ENCODE data around the gene PPP3CA. TPM values are rescaled to one million over a fixed set of nuclear protein-coding genes. Genes with fewer than 3 reads are reported as not detected.
"Not testable (repeated sequence)": the region's sequence is repeated elsewhere in the genome, so short reads cannot be mapped to it uniquely, and the experiment has no call there.

Gene PPP3CA
- total RNA-seq, 1 donor from 2014 or later, result 16.7 TPM

DNA sequence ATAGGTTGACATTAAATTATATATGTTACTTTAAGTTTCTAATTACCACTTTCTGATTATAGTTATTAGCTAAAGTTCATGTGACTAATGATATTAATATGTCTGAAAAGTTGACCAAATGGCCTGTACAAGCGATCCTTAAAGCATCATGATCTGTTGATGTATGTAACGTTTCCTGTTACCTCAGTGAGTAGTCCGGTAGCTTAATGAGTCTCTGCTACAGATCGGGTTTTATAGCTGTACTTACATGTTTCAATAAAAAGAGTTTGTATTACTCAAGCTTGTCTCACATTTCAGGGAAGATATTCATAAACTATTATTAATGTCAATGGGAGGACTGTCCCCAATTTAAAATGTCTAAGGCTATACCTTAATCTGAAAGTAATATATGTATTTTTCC is 246.3 kb downstream of the PPP3CA start:
- Histone ChIP-seq H3K4me3 (no peak overlapping the region), H3K27ac (replicated peaks) (no peak overlapping the region), H3K36me3 (no peaks in the 10 kb centered on the region), H3K27me3 (ENCODE audit: low read depth) (no peaks in the 10 kb centered on the region), H3K9me3 (replicated peaks) (no peaks in the 10 kb centered on the region), H3K4me1 (peaks cover 33% of the 10 kb centered on the region)
- TF ChIP-seq, protein P1, sequence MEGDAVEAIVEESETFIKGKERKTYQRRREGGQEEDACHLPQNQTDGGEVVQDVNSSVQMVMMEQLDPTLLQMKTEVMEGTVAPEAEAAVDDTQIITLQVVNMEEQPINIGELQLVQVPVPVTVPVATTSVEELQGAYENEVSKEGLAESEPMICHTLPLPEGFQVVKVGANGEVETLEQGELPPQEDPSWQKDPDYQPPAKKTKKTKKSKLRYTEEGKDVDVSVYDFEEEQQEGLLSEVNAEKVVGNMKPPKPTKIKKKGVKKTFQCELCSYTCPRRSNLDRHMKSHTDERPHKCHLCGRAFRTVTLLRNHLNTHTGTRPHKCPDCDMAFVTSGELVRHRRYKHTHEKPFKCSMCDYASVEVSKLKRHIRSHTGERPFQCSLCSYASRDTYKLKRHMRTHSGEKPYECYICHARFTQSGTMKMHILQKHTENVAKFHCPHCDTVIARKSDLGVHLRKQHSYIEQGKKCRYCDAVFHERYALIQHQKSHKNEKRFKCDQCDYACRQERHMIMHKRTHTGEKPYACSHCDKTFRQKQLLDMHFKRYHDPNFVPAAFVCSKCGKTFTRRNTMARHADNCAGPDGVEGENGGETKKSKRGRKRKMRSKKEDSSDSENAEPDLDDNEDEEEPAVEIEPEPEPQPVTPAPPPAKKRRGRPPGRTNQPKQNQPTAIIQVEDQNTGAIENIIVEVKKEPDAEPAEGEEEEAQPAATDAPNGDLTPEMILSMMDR (IDR thresholded peaks at IDR 0.05; ENCODE audit: borderline replicate concordance), result no peak
- no peak for DNase-seq
- intact Hi-C loops (cut with micrococcal nuclease), result no loop called here

DNA sequence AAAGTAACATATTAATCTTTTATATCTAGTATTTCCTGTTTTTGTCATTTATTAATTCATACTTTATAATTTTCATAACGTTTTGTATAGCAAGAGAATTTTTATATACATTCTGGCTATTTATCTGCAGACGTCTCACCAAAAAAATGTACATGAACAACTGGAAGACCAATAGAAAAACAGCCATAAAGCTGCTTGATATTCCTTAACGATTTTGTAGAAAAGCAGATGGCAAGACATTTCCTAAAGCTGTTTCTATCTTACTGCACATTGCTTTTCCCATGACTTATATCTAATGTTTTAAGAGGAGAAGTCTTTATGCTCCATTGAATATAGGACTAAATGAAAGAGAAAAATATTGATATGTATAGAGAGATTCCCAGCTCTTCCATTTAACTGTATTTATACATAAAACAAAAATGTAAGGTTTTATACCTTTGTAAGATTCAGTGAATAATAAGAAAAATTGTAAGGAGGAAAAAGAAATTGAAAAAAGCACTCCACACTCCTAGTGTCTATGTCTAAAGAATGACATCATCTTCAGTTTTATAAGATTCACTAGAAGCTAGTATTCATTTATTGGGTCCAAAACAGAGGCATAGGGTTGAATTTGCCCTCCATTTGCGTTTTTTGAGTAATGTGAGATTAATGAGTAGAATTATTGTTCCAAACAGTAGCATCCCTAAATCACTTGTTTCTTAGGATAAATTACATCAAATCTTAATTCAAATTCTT is 248.5 kb downstream of the PPP3CA start:
- DNase-seq, result no peak
- no peaks in the 10 kb centered on the region for H3K36me3 ChIP-seq
- H3K4me3 ChIP-seq, result no peak overlapping the region
- no peaks in the 10 kb centered on the region for H3K27me3 ChIP-seq (ENCODE audit: low read depth)
- TF ChIP-seq, protein P1 (IDR thresholded peaks at IDR 0.05; ENCODE audit: borderline replicate concordance), result no peak
- no peaks in the 10 kb centered on the region for H3K9me3 ChIP-seq (replicated peaks)
- intact Hi-C loops (cut with micrococcal nuclease), result no loop called here
- no peak overlapping the region for H3K27ac ChIP-seq (replicated peaks)
- H3K4me1 ChIP-seq, result peaks cover 22% of the 10 kb centered on the region

DNA sequence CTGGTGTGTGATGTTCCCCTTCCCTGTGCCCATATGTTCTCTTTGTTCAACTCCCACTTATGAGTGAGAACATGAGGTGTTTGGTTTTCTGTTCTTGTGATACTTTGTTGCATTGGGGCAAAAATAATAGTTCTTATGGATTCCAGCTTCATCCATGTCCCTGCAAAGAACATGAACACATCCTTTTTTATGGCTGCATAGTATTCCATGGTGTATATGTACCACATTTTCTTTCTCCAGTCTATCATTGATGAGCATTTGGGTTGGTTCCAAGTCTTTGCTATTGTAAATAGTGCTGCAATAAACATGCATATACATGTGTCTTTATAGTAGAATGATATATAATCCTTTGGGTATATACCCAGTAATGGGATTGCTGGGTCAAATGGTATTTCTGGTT is 254.7 kb downstream of the PPP3CA start:
- H3K4me3 ChIP-seq; H3K27me3 ChIP-seq (ENCODE audit: low read depth); H3K4me1 ChIP-seq; H3K27ac ChIP-seq (replicated peaks); DNase-seq; H3K9me3 ChIP-seq (replicated peaks); intact Hi-C loops (cut with micrococcal nuclease): not testable (repeated sequence)
- H3K36me3 ChIP-seq, result peaks cover 15% of the 10 kb centered on the region

DNA sequence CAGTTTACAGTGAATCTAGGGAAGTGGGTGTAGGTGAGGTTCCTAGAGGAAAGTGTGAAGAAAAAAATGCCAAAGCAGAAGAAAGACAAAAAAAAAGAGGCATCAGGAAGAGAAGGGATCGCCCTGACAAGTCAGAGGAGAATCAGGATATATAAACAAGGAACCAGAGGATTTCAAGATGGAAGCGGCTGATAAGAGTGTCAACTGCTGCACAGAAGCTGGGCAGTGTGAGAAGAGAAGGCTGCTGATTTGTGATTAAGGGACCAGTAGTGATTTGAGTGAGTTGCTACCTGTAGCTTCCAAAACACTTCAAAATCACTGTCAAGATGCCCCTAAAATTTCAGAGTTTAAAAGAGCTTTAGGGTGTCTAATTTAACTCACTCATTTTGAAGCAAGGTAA is 258.2 kb downstream of the PPP3CA start:
- no peak for DNase-seq
- H3K4me1 ChIP-seq, result no peaks in the 10 kb centered on the region
- intact Hi-C loops (cut with micrococcal nuclease), result no loop called here
- H3K4me3 ChIP-seq, result no peak overlapping the region
- H3K36me3 ChIP-seq, result peaks cover 15% of the 10 kb centered on the region
- TF ChIP-seq, protein P1 (IDR thresholded peaks at IDR 0.05; ENCODE audit: borderline replicate concordance), result no peak
- no peaks in the 10 kb centered on the region for H3K27me3 ChIP-seq (ENCODE audit: low read depth)
- no peak overlapping the region for H3K27ac ChIP-seq (replicated peaks)
- no peaks in the 10 kb centered on the region for H3K9me3 ChIP-seq (replicated peaks)

DNA sequence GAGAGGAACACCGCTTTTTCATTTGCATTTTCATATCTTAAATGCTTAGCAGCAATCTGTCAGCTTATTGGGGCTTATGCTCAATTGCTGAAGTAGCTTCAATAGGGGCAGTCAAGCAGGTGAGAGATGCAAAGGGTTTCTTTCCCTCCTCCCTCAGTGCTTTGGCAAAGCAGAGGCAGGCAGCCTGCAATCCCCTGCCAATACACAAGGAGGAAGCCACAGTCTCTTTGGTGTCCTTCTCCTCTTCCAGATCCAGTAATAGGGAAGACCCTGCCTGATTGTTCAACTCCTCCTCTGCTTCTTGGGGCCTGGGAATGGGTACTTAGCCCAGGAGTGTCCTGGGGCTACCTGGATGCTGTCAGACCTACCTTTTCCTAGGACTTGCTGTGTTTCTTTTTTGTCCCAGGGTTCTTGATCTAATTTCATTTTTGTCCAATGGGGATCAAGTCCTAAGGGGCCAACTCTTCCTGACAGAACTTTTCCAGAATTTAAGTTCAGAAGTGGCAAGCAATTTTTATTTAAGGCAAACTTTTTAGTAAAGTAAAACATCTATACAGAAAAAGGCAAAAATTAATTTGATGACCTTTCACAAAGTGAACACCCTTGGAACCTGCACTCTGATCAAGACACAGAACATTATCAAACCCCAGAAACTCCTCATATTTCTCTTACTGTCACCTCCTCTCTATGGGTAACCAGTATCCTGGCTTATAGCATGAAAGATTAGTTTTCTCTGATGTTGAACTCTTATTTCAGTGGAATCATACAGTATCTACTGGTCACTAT is 260.3 kb downstream of the PPP3CA start:
- Histone ChIP-seq H3K36me3 (peaks cover 3% of the 10 kb centered on the region), H3K4me1 (no peaks in the 10 kb centered on the region), H3K9me3 (replicated peaks) (no peaks in the 10 kb centered on the region), H3K4me3 (no peak overlapping the region), H3K27ac (replicated peaks) (no peak overlapping the region), H3K27me3 (ENCODE audit: low read depth) (no peaks in the 10 kb centered on the region)
- intact Hi-C loops (cut with micrococcal nuclease), result no loop called here
- TF ChIP-seq, protein P1 (IDR thresholded peaks at IDR 0.05; ENCODE audit: borderline replicate concordance), result no peak
- no peak for DNase-seq

DNA sequence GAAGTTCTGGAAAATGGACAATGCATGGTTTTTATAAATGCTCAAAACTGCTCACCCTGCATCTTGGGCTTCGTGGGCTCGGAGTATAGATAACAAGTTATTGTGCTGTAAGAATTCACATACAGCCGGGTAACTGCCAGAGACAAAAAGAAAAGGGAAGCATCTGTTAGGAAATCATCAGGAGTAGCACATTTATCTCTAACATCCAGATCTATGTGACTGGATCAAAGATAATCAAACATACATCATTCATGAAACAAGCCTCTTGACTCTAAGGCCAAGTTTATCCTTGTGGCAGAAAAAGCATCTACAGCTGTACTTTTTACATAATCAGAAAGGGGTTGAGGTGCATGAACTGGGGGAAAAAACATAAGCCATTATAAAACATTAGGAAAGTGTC is 264.2 kb downstream of the PPP3CA start:
- Histone ChIP-seq H3K9me3 (replicated peaks) (no peaks in the 10 kb centered on the region), H3K4me3 (no peak overlapping the region), H3K27ac (replicated peaks) (no peak overlapping the region), H3K4me1 (no peaks in the 10 kb centered on the region), H3K36me3 (peaks cover 15% of the 10 kb centered on the region), H3K27me3 (ENCODE audit: low read depth) (no peaks in the 10 kb centered on the region)
- DNase-seq, result no peak
- TF ChIP-seq, protein P1 (IDR thresholded peaks at IDR 0.05; ENCODE audit: borderline replicate concordance), result no peak
- intact Hi-C loops (cut with micrococcal nuclease), result no loop called here
